Pancreas (tissue), 10 donors: ENCODE data around the gene RAPGEF4. TPM values are rescaled to one million over a fixed set of nuclear protein-coding genes. Genes with fewer than 3 reads are reported as not detected.
A peak's percentile ranks its signal among the peaks of the same experiment; 100 is the strongest.

Experiments
- ATAC-seq, 4 donors: fragments of 200-7000 bp; cut with Tn5 transposase; one replicate each; pipeline versions ENCODE4 v1.8.0 to v1.9.1; 2020; ENCODE audit warnings: mild to moderate bottlenecking in 4 of 4, moderate library complexity in 4 of 4
- DNase-seq, 6 donors: peaks; one replicate each; pipeline ENCODE4 v3.0.0-alpha.2; 2020
- FAIRE-seq: peaks from 2 replicates; lab custom pipeline; 2012; peaks lifted over from hg19 to GRCh38; lab: Jason Lieb, UNC
- H3K27ac ChIP-seq, 4 donors: fragments of 200-600 bp; sonication (generic); 1 replicate in 3 of 4; 2 replicates in 1 of 4; pipeline versions ENCODE4 v1.5.0 to v1.8.0; 2020
- H3K27me3 ChIP-seq, 4 donors: fragments of 200-600 bp; one replicate each; pipeline ENCODE4 v1.8.0; 2021
- H3K36me3 ChIP-seq, 3 donors: fragments of 200-600 bp; sonication (generic) in 1 of 3; one replicate each; pipeline versions ENCODE4 v1.5.0 to v1.8.0; 2020 to 2021
- H3K4me1 ChIP-seq, 3 donors: fragments of 200-600 bp; one replicate each; pipeline ENCODE4 v1.8.0; 2021
- H3K4me3 ChIP-seq, 4 donors: fragments of 200-600 bp; sonication (generic) in 2 of 4; one replicate each; pipeline versions ENCODE4 v1.5.0 to v1.8.0; 2020 to 2021
- H3K9me3 ChIP-seq, 4 donors: fragments of 200-600 bp; one replicate each; pipeline ENCODE4 v1.8.0; 2021
- CTCF ChIP-seq, 4 donors: fragments of 200-600 bp; sonication (generic) in 3 of 4; IDR thresholded peaks; one replicate each; pipeline versions ENCODE4 v1.5.0 to v1.8.0; 2021; ENCODE audit warnings: antibody characterized with exemption in 4 of 4
- WGBS, 2 donors: extraction: QIAGEN DNeasy Blood & Tissue Kit; methylation state at CpG; one replicate each; pipeline ENCODE4 v1.1.7; 2013; 5-methylcytosine and 5-hydroxymethylcytosine counted together
- intact Hi-C, 3 donors: fragments of 100-400 bp; cut with DNase I; formaldehyde crosslinking; loops; one replicate each; pipeline versions ENCODE4 v1.11.1 to v1.14.2; 2022
- polyA plus RNA-seq, 2 donors: library from polyadenylated mRNA; stranded (reverse); fragments of 200-250 nt; gene quantifications; one replicate each; pipeline ENCODE4 v1.2.3, GENCODE V29; 2013
- total RNA-seq, 6 donors: library from RNA; stranded (reverse); fragmentation: NEBNext Ultra II Directional in 4 of 6; extraction: Animal tissue kit (Norgen Biotek cat#: 25700) in 4 of 6; gene quantifications; one replicate each; pipeline versions ENCODE4 v1.2.1 to v1.2.4, GENCODE V29; 2021 to 2023
- donor health status: healthy with polysubstance abuse.
- donor health status: DM: no; HTN: no; CAD: no; lungs with moderate emphysema.
- donor health status: DM: no; HTN: no; CAD: no.
- donor health status: control.
- donor health status: control.
- donor health status: Bipolar disorder and iron deficiency.
- donor health status: DM: yes; HTN: yes; CAD: no.
- donor health status: DM: no; HTN: no; CAD: no.
- donor health status: DM: no; HTN: no; CAD: no.
- donor health status: DM: yes; HTN: yes; CAD: no.

Gene RAPGEF4
- total and polyA plus RNA-seq, 8 donors: 2.1 to 9.0 (median 5.1) TPM

- H3K27ac ChIP-seq: no peak overlapping the region
- DNase-seq (no peak), ATAC-seq (no peak), FAIRE-seq (no peak)
- H3K4me1 ChIP-seq: no peaks in the 10 kb centered on the region
- WGBS, 2 donors: 90 to 92% methylated on average over 4 of the region's 4 CpGs
- H3K4me3 ChIP-seq: no peak overlapping the region
- no peak for TF ChIP-seq CTCF (IDR thresholded peaks at IDR 0.05)
- peaks cover 0 to 4% (median 0%) of the 10 kb centered on the region in 4 donors for H3K27me3 ChIP-seq
- intact Hi-C loops: no loop called here
- H3K9me3 ChIP-seq: no peaks in the 10 kb centered on the region
- H3K36me3 ChIP-seq: no peaks in the 10 kb centered on the region
Observed at GRCh38 chr2:173062801-173063200, 327.2 kb downstream of the RAPGEF4 start.

- FAIRE-seq (no peak), ATAC-seq (peak in 1 of 4 donors; percentile 11), DNase-seq (no peak)
- H3K27me3 ChIP-seq: peaks cover 0 to 4% (median 0%) of the 10 kb centered on the region in 4 donors
- no peak overlapping the region for H3K4me3 ChIP-seq
- WGBS, 2 donors: 77 to 80% methylated on average over 4 of the region's 4 CpGs
- no peaks in the 10 kb centered on the region for H3K4me1 ChIP-seq
- H3K27ac ChIP-seq: no peak overlapping the region
- no peaks in the 10 kb centered on the region for H3K36me3 ChIP-seq
- intact Hi-C loops: no loop called here
- no peak for TF ChIP-seq CTCF (IDR thresholded peaks at IDR 0.05)
- H3K9me3 ChIP-seq: no peaks in the 10 kb centered on the region
Observed at GRCh38 chr2:173064151-173064805, 328.6 kb downstream of the RAPGEF4 start.

- no peak for FAIRE-seq
- H3K36me3 ChIP-seq: no peaks in the 10 kb centered on the region
- intact Hi-C loops: no loop called here
- H3K27me3 ChIP-seq: peaks cover 0 to 4% (median 0%) of the 10 kb centered on the region in 4 donors
- TF ChIP-seq CTCF (IDR thresholded peaks at IDR 0.05): no peak
- 79 to 92% methylated on average over 6 of the region's 6 CpGs for WGBS, 2 donors
- H3K27ac ChIP-seq: no peak overlapping the region
- no peak overlapping the region for H3K4me3 ChIP-seq
- H3K9me3 ChIP-seq: no peaks in the 10 kb centered on the region
- no peak for ATAC-seq
- no peaks in the 10 kb centered on the region for H3K4me1 ChIP-seq
- no peak for DNase-seq
Observed at GRCh38 chr2:173066887-173067676, 331.4 kb downstream of the RAPGEF4 start.

- intact Hi-C loops: no loop called here
- Histone ChIP-seq H3K27ac (peak overlapping the region; percentile 61 to 94 (median 84)), H3K36me3 (no peaks in the 10 kb centered on the region), H3K27me3 (no peaks in the 10 kb centered on the region), H3K4me1 (peaks cover 4 to 16% (median 9%) of the 10 kb centered on the region in 3 donors), H3K9me3 (no peaks in the 10 kb centered on the region), H3K4me3 (peak overlapping the region; percentile 46 to 90 (median 76))
- no peak for TF ChIP-seq CTCF (IDR thresholded peaks at IDR 0.05)
- FAIRE-seq (no peak), DNase-seq (no peak), ATAC-seq (peak in 2 of 4 donors; percentile 2 to 5)
- 9 to 11% methylated on average over 18 to 25 of the region's 25 CpGs for WGBS, 2 donors
Observed at GRCh38 chr2:173075056-173075780, 339.6 kb downstream of the RAPGEF4 start.
